ENCODE measurements around the gene TBC1D10A.
A peak's percentile ranks its signal among the peaks of the same experiment; 100 is the strongest.

The TBC1D10A gene

DNA sequence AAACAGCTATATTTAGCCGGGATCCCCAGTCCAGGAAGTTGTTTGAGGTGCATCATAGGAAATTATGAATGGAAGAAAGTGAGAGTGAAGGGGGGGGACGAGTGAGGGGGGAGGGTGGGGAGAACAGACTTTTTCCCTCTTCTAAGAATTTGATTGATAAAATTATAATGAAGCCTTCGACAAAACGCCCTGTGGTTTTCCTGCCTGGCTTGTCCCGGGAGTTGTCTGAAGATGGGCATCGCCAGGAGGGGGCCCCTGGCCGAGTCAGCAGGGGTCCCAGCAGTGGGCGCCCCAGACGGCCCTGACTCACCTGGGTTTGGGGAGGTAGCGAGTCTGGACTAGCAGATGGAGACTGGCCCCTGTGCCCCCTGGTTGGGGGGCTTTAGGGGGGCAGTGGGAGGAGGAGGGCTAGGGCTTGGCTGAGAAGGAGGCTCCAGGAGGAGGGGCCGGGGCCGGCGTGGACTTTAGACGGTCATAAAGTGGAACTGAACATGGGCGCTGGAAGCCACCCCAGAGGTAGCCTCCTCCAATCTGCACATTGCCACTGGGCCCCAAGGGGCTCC, 79.8 kb downstream of the TBC1D10A start:
- DNase-seq: no peak
- TF ChIP-seq POLR2A (IDR thresholded peaks at IDR 0.05; ENCODE audit: low read length) (peak; percentile 4), GATA1 (IDR thresholded peaks at IDR 0.05; ENCODE audit: low read depth, low read length) (no peak)

DNA sequence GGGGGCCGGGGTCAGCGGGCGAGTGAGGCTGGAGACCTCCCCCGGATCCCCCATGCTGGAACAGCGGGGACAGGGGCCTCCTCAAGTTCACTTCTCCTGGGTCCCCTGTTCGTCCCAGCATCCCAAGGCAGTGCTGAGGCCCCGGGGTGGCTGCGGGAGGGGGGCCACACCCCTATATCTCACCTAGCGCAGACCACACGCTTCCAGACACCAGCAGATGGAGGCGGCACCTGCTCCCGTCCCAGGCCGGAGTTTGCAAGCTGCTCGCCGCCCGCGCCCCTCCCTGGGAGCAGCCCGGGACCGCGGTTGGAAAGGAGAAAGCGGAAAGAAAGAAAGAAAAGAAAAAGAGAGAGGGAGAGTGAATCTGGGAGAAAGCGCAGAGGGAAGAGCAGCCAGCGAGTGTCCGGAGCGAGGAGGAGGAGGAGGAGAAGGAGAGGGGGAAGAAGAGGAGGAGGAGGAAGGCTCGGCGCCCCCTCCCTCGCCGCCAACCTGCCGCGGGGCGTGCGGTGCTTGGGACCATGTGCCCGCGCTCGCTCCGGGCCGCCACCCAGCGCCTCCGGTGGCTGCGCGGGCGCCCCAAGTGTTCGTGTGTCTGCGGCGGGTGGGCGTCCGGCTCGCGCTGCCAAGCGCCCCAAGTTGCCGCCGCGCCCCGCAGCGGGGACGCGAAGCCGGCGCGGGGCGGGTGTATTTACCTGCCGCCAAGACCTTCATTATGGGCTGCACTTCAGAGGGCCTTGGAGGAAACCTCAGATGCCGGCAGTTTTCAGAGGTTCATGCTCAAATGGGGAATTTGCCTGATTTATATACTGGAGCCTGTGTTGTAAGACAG, 80.5 kb downstream of the TBC1D10A start, which contains the start of gene LIF:
LIF (minus strand) TSS at position 775 of the 829 bp plus-strand sequence; CDS start at position 711, 64 bp downstream.
- TF ChIP-seq GATA1 (IDR thresholded peaks at IDR 0.05; ENCODE audit: low read depth, low read length): no peak
- TF ChIP-seq POLR2A (IDR thresholded peaks at IDR 0.05; ENCODE audit: low read length): peak; percentile 32
- peak; percentile 50 to 65 for DNase-seq

DNA sequence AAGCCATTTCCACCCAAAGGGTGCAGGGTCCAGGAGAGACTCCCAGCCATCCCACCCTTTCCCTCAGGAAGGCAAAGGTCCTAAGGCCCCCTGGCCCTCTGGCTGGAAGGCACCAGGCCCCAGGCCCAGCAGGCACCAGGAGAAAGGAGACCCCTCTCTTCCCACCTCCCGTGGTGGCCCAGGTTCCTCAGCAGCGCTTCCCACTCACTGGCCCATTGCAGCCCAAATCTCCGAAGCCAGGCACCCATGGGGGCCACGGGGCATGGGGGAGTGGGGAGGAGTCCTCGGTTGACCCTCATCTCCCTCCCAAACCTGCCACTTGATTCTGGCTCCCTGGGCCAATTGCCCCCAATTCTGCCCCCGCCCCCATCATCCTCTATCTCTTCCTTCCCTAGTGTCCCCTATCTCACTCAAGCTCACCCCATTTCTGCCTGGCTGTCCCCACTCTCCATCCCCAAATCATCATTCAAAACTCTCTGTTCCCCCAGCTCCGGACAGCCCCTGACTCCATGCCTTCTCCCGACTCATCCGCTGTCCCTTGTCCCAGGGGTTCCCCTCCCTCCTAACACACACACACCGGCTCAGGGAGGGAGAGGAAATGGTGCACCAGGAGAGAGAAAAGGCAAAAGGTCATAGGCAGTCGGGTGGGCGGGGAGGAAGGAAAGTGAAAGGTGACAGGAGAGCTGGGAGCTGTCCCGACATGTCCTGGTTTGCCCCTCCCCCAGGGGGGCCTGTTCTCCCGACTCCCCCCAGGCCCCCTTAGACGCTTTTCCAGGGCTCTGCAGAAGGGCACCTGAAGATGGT, 81.4 kb downstream of the TBC1D10A start:
- no peak for TF ChIP-seq GATA1 (IDR thresholded peaks at IDR 0.05; ENCODE audit: low read depth, low read length)
- TF ChIP-seq POLR2A (IDR thresholded peaks at IDR 0.05; ENCODE audit: low read length): no peak
- DNase-seq: no peak

DNA sequence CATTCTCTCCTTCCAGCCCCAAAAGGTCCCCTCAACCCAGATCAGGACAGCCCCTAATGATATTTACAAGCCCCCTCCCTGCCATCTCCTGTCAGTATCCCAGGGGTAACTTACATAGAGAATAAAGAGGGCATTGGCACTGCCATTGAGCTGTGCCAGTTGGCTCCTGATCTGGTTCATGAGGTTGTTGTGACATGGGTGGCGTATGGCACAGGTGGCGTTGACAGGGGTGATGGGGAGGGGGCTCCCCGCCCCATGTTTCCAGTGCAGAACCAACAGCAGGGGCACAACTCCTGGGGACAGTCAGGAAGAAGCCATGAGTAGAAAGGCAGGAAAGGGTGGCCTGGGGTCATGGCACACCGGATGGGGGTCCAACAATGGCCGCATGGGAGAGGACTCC, 82.1 kb downstream of the TBC1D10A start:
- TF ChIP-seq GATA1 (IDR thresholded peaks at IDR 0.05; ENCODE audit: low read depth, low read length) (no peak), POLR2A (IDR thresholded peaks at IDR 0.05; ENCODE audit: low read length) (no peak)
- no peak for DNase-seq

DNA sequence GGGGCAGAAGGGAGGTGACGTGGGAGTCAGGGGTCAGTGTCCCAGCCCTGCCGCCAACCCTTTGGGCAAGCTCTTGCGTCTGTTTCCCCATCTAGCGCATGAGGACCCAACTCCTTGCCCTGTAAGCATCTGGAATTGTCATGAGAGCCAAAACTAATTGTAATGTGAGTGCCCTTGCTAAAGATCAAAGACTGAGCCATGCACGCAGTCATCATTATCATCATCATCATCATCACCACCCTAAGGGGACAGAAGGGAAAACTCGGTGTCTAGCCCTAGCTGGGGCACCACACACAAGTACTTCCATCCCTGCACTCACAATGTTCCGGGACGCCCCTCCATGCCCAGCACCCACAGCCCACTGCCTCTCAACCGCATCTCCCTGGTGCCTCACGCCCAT, 82.7 kb downstream of the TBC1D10A start:
- DNase-seq: no peak
- TF ChIP-seq GATA1 (IDR thresholded peaks at IDR 0.05; ENCODE audit: low read depth, low read length) (no peak), POLR2A (IDR thresholded peaks at IDR 0.05; ENCODE audit: low read length) (no peak)

DNA sequence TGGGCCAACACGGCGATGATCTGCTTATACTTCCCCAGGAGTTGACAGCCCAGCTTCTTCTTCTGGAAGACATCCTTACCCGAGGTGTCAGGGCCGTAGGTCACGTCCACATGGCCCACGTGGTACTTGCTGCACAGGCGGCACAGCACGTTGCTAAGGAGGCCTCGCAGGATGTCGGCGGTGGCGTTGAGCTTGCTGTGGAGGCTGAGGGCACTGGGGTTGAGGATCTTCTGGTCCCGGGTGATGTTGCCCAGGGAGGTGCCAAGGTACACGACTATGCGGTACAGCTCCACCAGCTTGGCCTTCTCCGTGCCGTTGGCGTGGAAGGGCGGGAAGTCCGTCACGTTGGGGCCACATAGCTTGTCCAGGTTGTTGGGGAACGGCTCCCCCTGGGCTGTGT, 83.1 kb downstream of the TBC1D10A start:
- no peak for TF ChIP-seq GATA1 (IDR thresholded peaks at IDR 0.05; ENCODE audit: low read depth, low read length)
- TF ChIP-seq POLR2A (IDR thresholded peaks at IDR 0.05; ENCODE audit: low read length): no peak
- no peak for DNase-seq
